ENCODE results near the gene DIS3L2.
A peak's percentile ranks its signal among the peaks of the same experiment; 100 is the strongest.

The DIS3L2 gene

DNA sequence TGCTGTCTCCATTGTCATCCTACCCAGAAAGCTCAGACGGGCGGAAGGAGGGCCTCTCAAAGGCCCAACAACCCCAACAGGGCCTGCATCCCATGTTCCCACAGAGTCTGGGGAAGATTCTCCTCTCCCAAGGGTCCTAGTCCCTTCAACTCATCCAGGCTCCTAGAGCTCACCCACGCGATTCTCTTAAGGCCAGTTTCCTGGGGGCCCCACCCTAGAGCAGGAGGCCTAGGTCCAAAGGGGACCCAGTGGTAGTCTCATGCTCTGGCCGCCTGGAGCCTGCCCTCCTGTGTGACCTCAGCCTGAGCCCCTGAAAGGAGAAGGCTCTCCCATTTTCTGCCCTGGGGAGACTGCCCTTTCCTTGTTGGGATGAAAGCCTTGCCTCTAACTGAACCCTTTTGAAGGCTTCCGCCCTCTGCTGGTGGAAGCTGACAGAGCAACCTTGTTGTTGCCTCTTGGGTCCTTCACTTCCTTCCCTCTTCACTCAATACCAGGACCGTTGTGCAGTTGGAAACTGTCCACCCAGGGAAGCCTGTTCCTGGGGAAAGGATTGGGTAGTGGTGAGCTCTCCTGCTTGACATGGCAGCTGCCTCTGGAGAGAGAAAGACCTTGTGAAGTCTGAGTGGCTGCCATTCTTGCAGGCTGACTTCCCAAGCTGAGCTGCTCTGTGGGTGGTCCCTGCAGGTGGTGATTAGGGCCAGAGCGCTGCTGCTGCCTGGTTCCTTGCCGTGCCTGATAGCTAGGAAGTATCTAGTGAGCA lies 331.1 kb downstream of the DIS3L2 start:
- CTCF ChIA-PET = interaction anchor here (0.7 to 8.0 kb wide), 38 partner anchors 9 to 440 kb away, joined by 3 to 106 read pairs (median 4); partner anchors contain the start of gene NPPC
- POLR2A ChIA-PET = no interaction called here
- TF ChIP-seq, protein P1, sequence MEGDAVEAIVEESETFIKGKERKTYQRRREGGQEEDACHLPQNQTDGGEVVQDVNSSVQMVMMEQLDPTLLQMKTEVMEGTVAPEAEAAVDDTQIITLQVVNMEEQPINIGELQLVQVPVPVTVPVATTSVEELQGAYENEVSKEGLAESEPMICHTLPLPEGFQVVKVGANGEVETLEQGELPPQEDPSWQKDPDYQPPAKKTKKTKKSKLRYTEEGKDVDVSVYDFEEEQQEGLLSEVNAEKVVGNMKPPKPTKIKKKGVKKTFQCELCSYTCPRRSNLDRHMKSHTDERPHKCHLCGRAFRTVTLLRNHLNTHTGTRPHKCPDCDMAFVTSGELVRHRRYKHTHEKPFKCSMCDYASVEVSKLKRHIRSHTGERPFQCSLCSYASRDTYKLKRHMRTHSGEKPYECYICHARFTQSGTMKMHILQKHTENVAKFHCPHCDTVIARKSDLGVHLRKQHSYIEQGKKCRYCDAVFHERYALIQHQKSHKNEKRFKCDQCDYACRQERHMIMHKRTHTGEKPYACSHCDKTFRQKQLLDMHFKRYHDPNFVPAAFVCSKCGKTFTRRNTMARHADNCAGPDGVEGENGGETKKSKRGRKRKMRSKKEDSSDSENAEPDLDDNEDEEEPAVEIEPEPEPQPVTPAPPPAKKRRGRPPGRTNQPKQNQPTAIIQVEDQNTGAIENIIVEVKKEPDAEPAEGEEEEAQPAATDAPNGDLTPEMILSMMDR (IDR thresholded peaks at IDR 0.05; ENCODE audit: control extremely low read depth, extremely low read depth, low read depth, missing control alignments) = peak; percentile 77
- peak; percentile 70 for DNase-seq (ENCODE audit: extremely low spot score)

DNA sequence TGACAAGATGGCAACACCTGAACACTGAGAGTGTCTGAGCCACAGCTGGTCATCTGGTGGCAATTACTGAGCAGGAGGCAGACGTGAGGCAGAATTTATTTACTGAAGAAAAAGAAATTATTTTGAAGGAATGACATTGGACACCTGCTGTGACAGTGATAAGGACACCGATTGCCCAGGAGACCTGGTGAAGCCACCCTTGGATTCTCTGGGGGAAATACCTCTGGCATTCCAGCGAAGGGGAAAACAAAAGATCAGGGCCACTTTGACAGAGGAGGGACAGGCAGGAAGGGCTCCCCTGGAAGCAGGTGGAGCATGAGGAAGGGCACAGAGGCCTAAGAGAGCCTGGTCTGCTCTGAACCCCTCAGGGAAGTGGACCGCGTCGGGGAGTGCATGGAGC lies 331.7 kb downstream of the DIS3L2 start:
- ChIA-PET CTCF (interaction anchor here (0.7 to 8.0 kb wide), 29 partner anchors 9 to 439 kb away, joined by 3 to 106 read pairs (median 5); partner anchors contain the start of gene NPPC), POLR2A (no interaction called here)
- TF ChIP-seq, protein P1 (IDR thresholded peaks at IDR 0.05; ENCODE audit: control extremely low read depth, extremely low read depth, low read depth, missing control alignments) = no peak
- DNase-seq (ENCODE audit: extremely low spot score) = no peak

DNA sequence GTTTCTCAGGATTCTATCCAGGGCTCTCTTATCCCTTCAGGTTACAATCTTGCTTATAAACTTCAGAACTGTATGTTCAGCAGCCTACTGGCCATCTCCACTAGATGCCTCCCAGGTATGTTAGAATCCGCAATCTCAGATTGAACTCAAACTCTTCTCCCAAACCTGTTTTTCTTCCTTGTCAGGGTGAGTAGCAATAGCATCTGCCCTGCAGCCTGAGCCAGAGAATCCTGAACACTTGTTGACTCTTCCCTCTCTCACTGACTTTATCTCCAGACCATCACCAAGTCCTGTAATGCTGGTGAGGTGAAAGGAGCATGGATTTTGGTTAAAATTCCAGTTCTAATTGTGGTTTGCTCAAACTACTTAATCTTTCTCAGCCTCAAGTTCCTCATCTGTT lies 334.5 kb downstream of the DIS3L2 start:
- ChIA-PET CTCF (interaction anchor here (8.0 kb wide), 1 partner anchor 15 kb away, joined by 106 read pairs; no protein-coding TSS in a partner anchor), POLR2A (no interaction called here)
- DNase-seq (ENCODE audit: extremely low spot score) = no peak
- TF ChIP-seq, protein P1 (IDR thresholded peaks at IDR 0.05; ENCODE audit: control extremely low read depth, extremely low read depth, low read depth, missing control alignments) = no peak

DNA sequence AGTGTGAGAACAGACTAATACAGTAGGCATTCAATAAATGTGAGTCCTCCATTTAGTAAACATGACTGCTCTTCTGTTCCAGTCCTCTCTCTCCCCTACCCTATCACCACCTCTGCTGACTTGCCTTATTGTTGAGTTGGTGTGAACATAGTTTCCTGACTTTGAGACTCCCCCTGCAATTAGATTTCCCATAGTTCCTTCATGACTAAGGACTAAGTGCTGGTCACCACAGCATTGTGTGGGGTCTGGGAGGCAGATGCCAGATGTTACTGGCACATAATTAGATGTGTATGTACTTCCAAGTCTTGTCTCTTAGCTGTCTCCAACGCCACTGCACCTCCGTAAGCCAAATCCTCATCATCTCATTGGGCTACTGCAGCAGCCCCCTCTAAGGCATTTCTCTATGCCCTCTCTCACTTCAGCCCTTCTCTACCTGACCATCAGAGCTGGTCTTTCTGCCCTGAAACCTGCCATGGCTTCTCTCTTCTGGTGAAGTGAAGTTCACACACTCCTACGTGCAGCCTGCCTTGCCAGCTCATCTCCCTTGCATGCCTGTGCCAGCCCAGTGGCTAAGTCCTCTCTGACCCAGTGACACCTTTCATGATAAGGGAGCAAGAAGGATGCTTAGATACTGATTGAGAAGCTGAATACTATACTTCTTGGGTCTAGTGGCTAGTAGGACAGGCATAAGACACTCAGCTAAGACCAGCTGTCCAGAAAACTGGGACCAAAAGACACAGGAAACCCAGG lies 335.4 kb downstream of the DIS3L2 start:
- ChIA-PET POLR2A (interaction anchor here (0.6 kb wide), 1 partner anchor 18 kb away, joined by 3 read pairs; no protein-coding TSS in a partner anchor), CTCF (interaction anchor here (0.9 to 3.5 kb wide), 3 partner anchors 8 to 30 kb away, joined by 3 to 17 read pairs (median 7); no protein-coding TSS in a partner anchor)
- TF ChIP-seq, protein P1 (IDR thresholded peaks at IDR 0.05; ENCODE audit: control extremely low read depth, extremely low read depth, low read depth, missing control alignments) = no peak
- no peak for DNase-seq (ENCODE audit: extremely low spot score)

DNA sequence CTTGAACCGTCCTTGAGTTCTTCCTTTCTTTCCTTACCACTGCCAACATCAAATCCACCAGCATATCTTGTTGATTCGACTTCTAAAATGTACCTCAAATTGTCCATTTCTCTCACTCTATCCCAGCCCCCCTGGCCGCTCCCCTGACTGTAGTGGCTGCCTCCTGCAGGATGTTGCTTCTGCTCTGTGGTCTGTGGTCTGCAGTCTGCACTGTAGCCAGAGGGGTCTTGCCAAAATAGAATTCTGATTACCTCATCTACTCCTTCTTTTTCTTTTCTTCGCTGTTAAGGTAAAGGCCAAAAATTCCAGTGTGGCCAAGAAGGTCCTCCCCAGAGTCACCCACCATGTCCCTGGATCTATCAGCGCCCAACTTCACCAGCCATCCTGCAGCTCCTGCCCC lies 337.6 kb downstream of the DIS3L2 start:
- no peak for DNase-seq (ENCODE audit: extremely low spot score)
- TF ChIP-seq, protein P1 (IDR thresholded peaks at IDR 0.05; ENCODE audit: control extremely low read depth, extremely low read depth, low read depth, missing control alignments) = no peak
- CTCF ChIA-PET = interaction anchor here (1.3 to 3.9 kb wide), 4 partner anchors 11 to 28 kb away, joined by 3 to 17 read pairs (median 10); no protein-coding TSS in a partner anchor
- POLR2A ChIA-PET = no interaction called here

DNA sequence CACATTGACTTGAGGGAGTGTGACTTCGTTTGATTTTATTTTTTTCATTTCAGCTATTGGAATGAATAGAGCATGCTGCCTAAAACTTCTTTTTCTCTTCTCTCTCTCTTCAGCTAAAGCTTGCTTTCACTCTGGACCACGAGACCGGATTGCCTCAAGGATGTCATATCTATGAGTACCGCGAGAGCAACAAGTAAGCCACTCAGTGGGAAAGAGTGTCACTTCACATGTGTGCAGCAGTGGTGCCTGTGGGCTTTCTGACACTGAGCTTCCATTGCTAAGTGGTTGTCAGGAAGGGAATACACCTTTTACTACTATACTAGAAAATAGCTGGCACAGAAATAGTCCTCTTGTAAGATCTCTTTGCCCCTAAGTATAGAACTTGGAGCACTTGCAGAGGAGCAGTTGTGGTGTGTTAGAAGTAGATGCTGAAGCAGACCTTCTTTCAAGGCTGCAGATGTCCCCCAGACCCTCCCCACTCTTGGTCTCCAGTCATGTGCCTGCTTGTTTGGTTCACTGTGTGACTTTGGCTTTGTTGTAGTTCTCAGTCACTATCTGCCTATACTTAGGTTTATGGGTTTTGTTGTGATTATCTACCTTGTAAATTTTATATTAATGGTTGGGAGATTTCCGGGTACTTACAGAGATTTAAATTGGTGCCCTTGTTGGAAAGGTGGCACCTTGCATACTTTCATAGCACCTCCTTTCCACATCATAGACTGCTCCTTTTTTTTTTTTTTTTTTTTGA lies 338.6 kb downstream of the DIS3L2 start:
- ChIA-PET POLR2A (no interaction called here), CTCF (interaction anchor here (1.3 to 3.9 kb wide), 5 partner anchors 7 to 375 kb away, joined by 3 to 17 read pairs (median 14); no protein-coding TSS in a partner anchor)
- no peak for DNase-seq (ENCODE audit: extremely low spot score)
- TF ChIP-seq, protein P1 (IDR thresholded peaks at IDR 0.05; ENCODE audit: control extremely low read depth, extremely low read depth, low read depth, missing control alignments) = no peak
